Measurements from ENCODE around the gene VNN1.
"Not testable (repeated sequence)": the region's sequence is repeated elsewhere in the genome, so short reads cannot be mapped to it uniquely, and the experiment has no call there.

VNN1 gene

GRCh38 chr6:132666118-132666517, 47.7 kb downstream of the VNN1 start:
- FAIRE-seq, result no peak

GRCh38 chr6:132664309-132665034, 49.4 kb downstream of the VNN1 start:
- no peak for FAIRE-seq

GRCh38 chr6:132663661-132664060, 50.2 kb downstream of the VNN1 start:
- no peak for FAIRE-seq

- FAIRE-seq, result no peak
These were observed 51.9 kb downstream of the VNN1 start for GRCh38 chr6:132661906-132662305.

- FAIRE-seq, result no peak
These were observed 54.8 kb downstream of the VNN1 start, which contains the start of gene TAAR1 for GRCh38 chr6:132659082-132659481. TSS of gene TAAR1 (minus strand) at chr6:132659182. CDS start at chr6:132646003, 13,179 bp downstream.

GRCh38 chr6:132651062-132651461, 62.8 kb downstream of the VNN1 start:
- no peak for FAIRE-seq

- FAIRE-seq, result no peak
These were observed 63.4 kb downstream of the VNN1 start for GRCh38 chr6:132650429-132650828.

- no peak for FAIRE-seq
These were observed 65.0 kb downstream of the VNN1 start for GRCh38 chr6:132648828-132649227.

- FAIRE-seq, result no peak
These were observed 65.5 kb downstream of the VNN1 start for GRCh38 chr6:132648356-132648755.

- FAIRE-seq, result no peak
These were observed 70.3 kb downstream of the VNN1 start for GRCh38 chr6:132643547-132643946.

GRCh38 chr6:132637135-132637534, 76.7 kb downstream of the VNN1 start:
- FAIRE-seq, result not testable (repeated sequence)

- FAIRE-seq, result not testable (repeated sequence)
These were observed 77.9 kb downstream of the VNN1 start for GRCh38 chr6:132635906-132636305.

- FAIRE-seq, result not testable (repeated sequence)
These were observed 78.6 kb downstream of the VNN1 start for GRCh38 chr6:132635288-132635687.

GRCh38 chr6:132634796-132635195, 79.1 kb downstream of the VNN1 start:
- no peak for FAIRE-seq

GRCh38 chr6:132633362-132633761, 80.5 kb downstream of the VNN1 start:
- no peak for FAIRE-seq
